LNCaP clone FGC (cell line): Measurements from ENCODE around the gene CNIH2.
"Not testable (repeated sequence)": the region's sequence is repeated elsewhere in the genome, so short reads cannot be mapped to it uniquely, and the experiment has no call there.

Experiments
- DNase-seq: peaks from one replicate; pipeline ENCODE4 v3.0.0-alpha.2; 2011; ENCODE audit warnings: low read depth
- H3K4me3 ChIP-seq: 2 replicates; pipeline ENCODE4 v1.5.1; 2011; ENCODE audit warnings: mild to moderate bottlenecking, low read depth, low read length, control low read depth
- TF ChIP-seq, protein P1 (sequence below): IDR thresholded peaks from 2 replicates; pipeline ENCODE4 v1.5.1; 2012; ENCODE audit warnings: mild to moderate bottlenecking; ENCODE audit not compliant: control insufficient read depth, insufficient read depth; ENCODE audit errors: extremely low read depth

The CNIH2 gene

DNA sequence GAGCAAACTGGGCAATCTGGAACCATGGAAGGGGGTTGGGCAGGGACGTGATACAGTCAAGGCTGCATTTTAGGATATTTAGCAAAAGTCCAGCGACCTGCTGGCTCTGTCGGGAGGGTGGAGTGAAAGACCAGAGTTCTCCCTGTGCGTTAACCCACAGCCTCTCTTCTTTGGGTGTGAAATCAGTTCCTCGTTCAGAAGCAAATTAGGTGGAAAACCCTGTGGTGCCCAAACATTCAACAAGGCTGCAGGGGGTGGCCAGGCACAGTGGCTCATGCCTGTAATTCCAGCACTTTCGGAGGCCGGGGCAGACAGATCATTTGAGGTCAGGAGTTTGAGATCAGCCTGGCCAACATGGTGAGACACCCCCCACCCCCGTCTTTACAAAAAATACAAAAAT lies 19.6 kb downstream of the CNIH2 start:
- no peak for DNase-seq
- H3K4me3 ChIP-seq, result no peak overlapping the region
- TF ChIP-seq, protein P1, sequence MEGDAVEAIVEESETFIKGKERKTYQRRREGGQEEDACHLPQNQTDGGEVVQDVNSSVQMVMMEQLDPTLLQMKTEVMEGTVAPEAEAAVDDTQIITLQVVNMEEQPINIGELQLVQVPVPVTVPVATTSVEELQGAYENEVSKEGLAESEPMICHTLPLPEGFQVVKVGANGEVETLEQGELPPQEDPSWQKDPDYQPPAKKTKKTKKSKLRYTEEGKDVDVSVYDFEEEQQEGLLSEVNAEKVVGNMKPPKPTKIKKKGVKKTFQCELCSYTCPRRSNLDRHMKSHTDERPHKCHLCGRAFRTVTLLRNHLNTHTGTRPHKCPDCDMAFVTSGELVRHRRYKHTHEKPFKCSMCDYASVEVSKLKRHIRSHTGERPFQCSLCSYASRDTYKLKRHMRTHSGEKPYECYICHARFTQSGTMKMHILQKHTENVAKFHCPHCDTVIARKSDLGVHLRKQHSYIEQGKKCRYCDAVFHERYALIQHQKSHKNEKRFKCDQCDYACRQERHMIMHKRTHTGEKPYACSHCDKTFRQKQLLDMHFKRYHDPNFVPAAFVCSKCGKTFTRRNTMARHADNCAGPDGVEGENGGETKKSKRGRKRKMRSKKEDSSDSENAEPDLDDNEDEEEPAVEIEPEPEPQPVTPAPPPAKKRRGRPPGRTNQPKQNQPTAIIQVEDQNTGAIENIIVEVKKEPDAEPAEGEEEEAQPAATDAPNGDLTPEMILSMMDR, result no peak

DNA sequence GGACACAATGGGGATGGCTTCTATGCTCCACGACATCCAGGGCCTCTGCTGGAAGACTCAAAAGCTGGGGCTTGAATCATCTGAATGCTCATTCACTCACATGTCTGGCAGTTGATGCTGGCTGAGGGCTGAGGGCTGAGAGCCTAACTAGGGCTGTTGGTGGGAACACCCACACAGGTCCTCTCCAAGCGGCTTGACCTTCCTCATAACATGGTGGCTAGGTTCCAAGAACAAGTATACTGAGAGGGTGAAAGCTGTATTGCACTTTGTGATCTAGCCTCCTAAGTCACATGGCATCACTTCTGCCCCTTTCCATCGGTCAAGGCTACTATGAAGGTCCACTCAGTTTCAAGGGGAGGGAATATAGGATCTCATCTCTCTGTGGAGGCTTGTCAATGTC lies 21.2 kb downstream of the CNIH2 start:
- no peak for DNase-seq
- TF ChIP-seq, protein P1, result no peak

DNA sequence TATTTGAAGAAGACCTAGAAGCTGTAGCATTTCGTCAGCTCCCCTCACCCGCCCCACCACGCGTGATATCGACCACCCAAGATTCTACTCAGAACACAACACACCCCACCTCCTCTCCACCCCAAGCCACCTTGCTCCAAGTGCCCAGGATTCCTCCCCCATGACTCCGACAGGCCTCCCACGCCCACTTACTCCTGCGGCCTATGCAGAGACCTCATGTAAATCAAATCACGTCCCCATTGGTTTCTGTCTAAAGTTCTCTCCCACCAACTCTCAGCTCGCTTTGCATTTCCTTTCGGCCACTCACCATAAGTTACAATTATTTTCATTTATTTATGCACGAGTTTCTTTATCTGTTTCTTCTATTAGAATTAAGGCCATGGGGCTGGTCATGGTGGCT lies 24.7 kb downstream of the CNIH2 start:
- TF ChIP-seq, protein P1, result no peak
- no peak for DNase-seq
- no peak overlapping the region for H3K4me3 ChIP-seq

More for the DNA sequence above, 21.2 kb downstream of the CNIH2 start:
- H3K4me3 ChIP-seq, result no peak overlapping the region

DNA sequence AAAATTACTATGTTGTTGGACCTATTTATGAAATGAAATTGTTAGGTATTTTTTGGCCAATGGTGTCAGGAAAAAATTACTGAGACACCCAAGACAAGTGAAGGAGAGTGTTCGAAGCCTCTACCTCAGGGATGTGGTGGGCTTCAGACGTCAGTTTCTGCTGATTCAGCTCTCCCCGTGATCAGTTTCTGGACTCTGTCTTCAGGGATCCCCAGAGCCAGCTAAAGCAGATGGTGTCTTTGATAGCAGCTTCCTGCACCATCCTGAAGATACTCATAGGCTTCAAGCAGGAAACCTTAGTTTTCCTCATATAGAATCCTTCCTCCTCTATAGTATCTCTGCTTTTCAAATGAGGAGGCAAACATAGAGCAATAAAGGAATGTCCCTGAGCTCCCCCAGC lies 31.5 kb downstream of the CNIH2 start:
- TF ChIP-seq, protein P1, result no peak
- no peak overlapping the region for H3K4me3 ChIP-seq
- DNase-seq, result no peak

DNA sequence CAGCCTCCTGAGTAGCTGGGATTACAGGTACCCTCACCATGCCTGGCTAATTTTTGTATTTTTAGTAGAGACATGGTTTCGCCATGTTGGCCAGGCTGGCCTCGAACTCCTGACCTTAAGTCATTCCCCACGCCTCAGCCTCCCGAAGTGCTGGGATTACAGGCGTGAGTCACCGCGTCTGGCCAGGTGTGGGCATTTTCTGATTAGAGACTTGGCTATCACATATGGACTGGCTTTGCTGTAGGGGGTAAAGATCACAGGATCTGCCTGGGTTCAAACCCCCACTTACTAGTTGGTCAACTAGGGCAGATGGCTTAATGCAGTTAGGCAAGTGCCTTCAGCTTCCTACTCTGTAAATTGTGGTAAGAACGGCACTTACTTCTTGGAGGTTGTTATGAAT lies 32.3 kb downstream of the CNIH2 start:
- no peak overlapping the region for H3K4me3 ChIP-seq
- TF ChIP-seq, protein P1, result no peak
- DNase-seq, result no peak

DNA sequence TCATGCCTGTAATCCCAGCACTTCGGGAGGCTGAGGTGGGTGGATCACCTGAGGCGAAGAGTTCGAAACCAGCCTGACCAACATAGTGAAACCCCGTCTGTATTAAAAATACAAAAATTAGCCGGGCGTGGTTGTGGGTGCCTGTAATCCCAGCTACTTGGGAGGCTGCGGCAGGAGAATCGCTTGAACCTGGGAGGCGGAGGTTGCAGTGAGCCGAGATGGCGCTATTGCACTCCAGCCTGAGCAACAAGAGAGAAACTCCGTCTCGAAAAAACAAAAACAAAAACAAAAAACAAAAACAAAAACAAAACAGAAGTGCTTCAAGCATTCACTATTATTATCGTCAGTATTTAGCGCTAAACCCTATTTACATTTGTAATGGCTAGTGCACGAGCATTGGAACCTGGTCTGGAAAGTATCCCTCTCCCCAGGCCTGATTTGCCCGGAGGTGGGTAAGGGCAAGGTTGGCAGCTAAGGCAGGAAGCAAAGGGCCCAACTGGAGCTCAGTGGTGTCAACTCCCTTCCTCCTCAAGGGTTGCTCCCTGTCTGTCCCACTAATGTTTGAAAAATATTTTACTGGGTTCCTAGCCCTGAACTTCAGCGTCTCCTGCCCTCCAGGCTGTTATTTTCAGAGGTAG lies 32.9 kb downstream of the CNIH2 start:
- not testable (repeated sequence) for DNase-seq, H3K4me3 ChIP-seq

DNA sequence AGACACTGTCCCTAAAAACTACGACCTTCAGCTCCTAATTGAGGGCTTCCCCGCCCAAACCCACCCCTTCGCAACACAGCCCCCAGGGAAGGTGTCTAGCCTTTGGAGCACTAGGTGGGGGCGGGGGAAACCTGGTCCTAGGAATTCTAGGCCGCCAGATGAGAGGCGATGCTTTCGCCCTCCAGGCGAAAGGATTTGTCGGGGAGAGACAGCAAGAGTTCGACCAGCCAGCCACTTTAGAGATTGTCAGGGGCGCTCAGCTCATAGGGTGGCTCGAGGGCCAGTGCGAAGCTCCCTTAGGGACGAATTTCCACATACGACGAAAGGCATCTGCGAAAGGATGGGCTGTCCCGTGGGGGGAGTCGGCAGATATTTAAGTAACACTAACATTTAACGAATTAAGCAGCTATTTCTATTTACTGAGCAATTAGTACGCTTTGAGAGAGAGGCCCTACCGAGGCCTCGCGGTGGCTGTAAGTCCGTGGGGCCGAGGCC lies 33.5 kb downstream of the CNIH2 start:
- no peak for DNase-seq
- peak overlapping the region; percentile 63 for H3K4me3 ChIP-seq
- TF ChIP-seq, protein P1, result peak; percentile 77; the same call in 1 of the 2 replicates
